Kidney capillary endothelial cell (primary cell): ENCODE data around the gene GPX6.
"Not testable (repeated sequence)": the region's sequence is repeated elsewhere in the genome, so short reads cannot be mapped to it uniquely, and the experiment has no call there.

ENCODE experiments used
- DNase-seq: peaks from one replicate; pipeline ENCODE4 v3.0.0-alpha.2; 2018; ENCODE audit warnings: low spot score

The GPX6 gene

GRCh38 chr6:28480253-28480932 is 35.2 kb downstream of the GPX6 start:
- DNase-seq, result no peak

- DNase-seq, result no peak
Observed at GRCh38 chr6:28478518-28478917, 37.1 kb downstream of the GPX6 start.

GRCh38 chr6:28474441-28475219 is 41.0 kb downstream of the GPX6 start:
- peak; percentile 61 for DNase-seq

GRCh38 chr6:28469153-28469745 is 46.3 kb downstream of the GPX6 start:
- not testable (repeated sequence) for DNase-seq

- no peak for DNase-seq
Observed at GRCh38 chr6:28468056-28468455, 47.5 kb downstream of the GPX6 start.

GRCh38 chr6:28462401-28462800 is 53.2 kb downstream of the GPX6 start:
- DNase-seq, result no peak

- no peak for DNase-seq
Observed at GRCh38 chr6:28458568-28458967, 57.0 kb downstream of the GPX6 start.
